PFSK-1 (cell line): ENCODE results near the gene ZNF407.

Experiments
- POLR2AphosphoS5 ChIP-seq: IDR thresholded peaks from 2 replicates; pipeline ENCODE4 v1.6.1; 2012; ENCODE audit warnings: low read depth, mild to moderate bottlenecking, control low read depth, low read length, moderate library complexity
- SIN3A ChIP-seq: IDR thresholded peaks from 2 replicates; pipeline ENCODE4 v1.6.1; 2012; ENCODE audit warnings: mild to moderate bottlenecking, low read length, moderate library complexity, borderline replicate concordance; ENCODE audit not compliant: insufficient read depth
- TAF1 ChIP-seq: IDR thresholded peaks from 2 replicates; pipeline ENCODE4 v1.6.1; 2012; ENCODE audit warnings: low read length, control low read depth, borderline replicate concordance; ENCODE audit not compliant: insufficient read depth
- TF ChIP-seq, protein P1 (sequence below), 2 experiments: IDR thresholded peaks; 2 replicates each; pipeline versions ENCODE4 v1.6.1 to v1.8.0; 2011 to 2012; ENCODE audit warnings: low read depth in 2 of 2, low read length in 2 of 2, control low read depth in 1 of 2, inconsistent platforms in 1 of 2, mild to moderate bottlenecking in 1 of 2, moderate library complexity in 1 of 2; ENCODE audit not compliant: insufficient read depth in 1 of 2

DNA sequence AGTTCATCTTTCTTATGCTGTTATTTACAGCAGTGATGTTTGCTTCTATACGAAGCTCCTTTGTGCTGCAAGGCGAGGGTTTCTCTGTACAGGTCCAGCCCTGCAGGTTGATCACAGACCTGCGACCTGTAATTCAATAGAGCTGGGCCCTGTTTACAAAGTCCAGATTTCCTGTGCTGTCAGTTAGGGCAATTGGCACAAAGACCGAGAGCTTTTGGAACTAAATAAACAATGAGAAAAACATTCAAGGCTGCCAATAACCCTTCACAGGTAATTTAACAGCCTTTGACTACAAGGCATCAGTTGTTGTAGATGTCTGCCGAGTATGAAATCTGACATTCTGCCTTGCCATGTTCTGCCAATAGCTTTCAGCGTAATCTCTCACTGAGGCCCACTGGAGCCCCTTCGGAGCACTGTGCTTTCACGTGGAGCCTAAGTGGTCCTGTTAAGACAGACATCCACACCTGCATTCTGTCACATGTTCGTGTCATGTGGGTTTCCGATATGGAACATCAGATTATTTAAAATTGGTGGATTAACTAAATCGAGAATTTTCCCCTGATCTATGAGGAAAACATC lies 378.8 kb downstream of the ZNF407 start:
- TF ChIP-seq SIN3A, result no peak
- no peak for TF ChIP-seq POLR2AphosphoS5
- TF ChIP-seq, protein P1, sequence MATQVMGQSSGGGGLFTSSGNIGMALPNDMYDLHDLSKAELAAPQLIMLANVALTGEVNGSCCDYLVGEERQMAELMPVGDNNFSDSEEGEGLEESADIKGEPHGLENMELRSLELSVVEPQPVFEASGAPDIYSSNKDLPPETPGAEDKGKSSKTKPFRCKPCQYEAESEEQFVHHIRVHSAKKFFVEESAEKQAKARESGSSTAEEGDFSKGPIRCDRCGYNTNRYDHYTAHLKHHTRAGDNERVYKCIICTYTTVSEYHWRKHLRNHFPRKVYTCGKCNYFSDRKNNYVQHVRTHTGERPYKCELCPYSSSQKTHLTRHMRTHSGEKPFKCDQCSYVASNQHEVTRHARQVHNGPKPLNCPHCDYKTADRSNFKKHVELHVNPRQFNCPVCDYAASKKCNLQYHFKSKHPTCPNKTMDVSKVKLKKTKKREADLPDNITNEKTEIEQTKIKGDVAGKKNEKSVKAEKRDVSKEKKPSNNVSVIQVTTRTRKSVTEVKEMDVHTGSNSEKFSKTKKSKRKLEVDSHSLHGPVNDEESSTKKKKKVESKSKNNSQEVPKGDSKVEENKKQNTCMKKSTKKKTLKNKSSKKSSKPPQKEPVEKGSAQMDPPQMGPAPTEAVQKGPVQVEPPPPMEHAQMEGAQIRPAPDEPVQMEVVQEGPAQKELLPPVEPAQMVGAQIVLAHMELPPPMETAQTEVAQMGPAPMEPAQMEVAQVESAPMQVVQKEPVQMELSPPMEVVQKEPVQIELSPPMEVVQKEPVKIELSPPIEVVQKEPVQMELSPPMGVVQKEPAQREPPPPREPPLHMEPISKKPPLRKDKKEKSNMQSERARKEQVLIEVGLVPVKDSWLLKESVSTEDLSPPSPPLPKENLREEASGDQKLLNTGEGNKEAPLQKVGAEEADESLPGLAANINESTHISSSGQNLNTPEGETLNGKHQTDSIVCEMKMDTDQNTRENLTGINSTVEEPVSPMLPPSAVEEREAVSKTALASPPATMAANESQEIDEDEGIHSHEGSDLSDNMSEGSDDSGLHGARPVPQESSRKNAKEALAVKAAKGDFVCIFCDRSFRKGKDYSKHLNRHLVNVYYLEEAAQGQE (IDR thresholded peaks at IDR 0.05; ENCODE audit: insufficient read depth in 1 of 2, low read depth in 2 of 2, low read length in 2 of 2), result no peak
- no peak for TF ChIP-seq TAF1
